HG03196 (cell line): ENCODE measurements around the gene RTP5.
"Not testable (repeated sequence)": the region's sequence is repeated elsewhere in the genome, so short reads cannot be mapped to it uniquely, and the experiment has no call there.

Source experiments
- ATAC-seq: cut with Tn5 transposase; IDR thresholded peaks from one replicate; pipeline ENCODE4 v1.9.1; 2021; ENCODE audit not compliant: unreplicated experiment

Gene RTP5

GRCh38 chr2:241901500-241902351 is 32.2 kb downstream of the RTP5 start:
- ATAC-seq, result no peak

- no peak for ATAC-seq
These were observed 32.9 kb downstream of the RTP5 start for GRCh38 chr2:241902357-241902991.

GRCh38 chr2:241903121-241904010 is 33.8 kb downstream of the RTP5 start:
- no peak for ATAC-seq

- no peak for ATAC-seq
These were observed 34.6 kb downstream of the RTP5 start for GRCh38 chr2:241904011-241904718.

GRCh38 chr2:241904791-241905710 is 35.5 kb downstream of the RTP5 start:
- ATAC-seq, result no peak

GRCh38 chr2:241905716-241906377 is 36.3 kb downstream of the RTP5 start:
- ATAC-seq, result no peak

GRCh38 chr2:241906378-241906770 is 36.8 kb downstream of the RTP5 start:
- not testable (repeated sequence) for ATAC-seq

GRCh38 chr2:241906826-241907570 is 37.5 kb downstream of the RTP5 start:
- ATAC-seq, result no peak

GRCh38 chr2:241907831-241908230 is 38.3 kb downstream of the RTP5 start:
- ATAC-seq, result not testable (repeated sequence)

- no peak for ATAC-seq
These were observed 39.3 kb downstream of the RTP5 start for GRCh38 chr2:241908686-241909420.

- no peak for ATAC-seq
These were observed 40.2 kb downstream of the RTP5 start for GRCh38 chr2:241909769-241910168.

- no peak for ATAC-seq
These were observed 41.3 kb downstream of the RTP5 start for GRCh38 chr2:241910604-241911520.

- no peak for ATAC-seq
These were observed 42.0 kb downstream of the RTP5 start for GRCh38 chr2:241911551-241911950.

GRCh38 chr2:241912021-241912555 is 42.6 kb downstream of the RTP5 start:
- ATAC-seq, result no peak

GRCh38 chr2:241913703-241914102 is 44.2 kb downstream of the RTP5 start:
- ATAC-seq, result no peak

GRCh38 chr2:241914542-241914941 is 45.0 kb downstream of the RTP5 start:
- ATAC-seq, result no peak
